G401.6 (cell line): Measurements from ENCODE around the gene SMIM33.
"Not testable (repeated sequence)": the region's sequence is repeated elsewhere in the genome, so short reads cannot be mapped to it uniquely, and the experiment has no call there.

ENCODE experiments used
- FAIRE-seq: peaks from 2 replicates; lab custom pipeline; 2012; peaks lifted over from hg19 to GRCh38; lab: Jason Lieb, UNC

Gene SMIM33

DNA sequence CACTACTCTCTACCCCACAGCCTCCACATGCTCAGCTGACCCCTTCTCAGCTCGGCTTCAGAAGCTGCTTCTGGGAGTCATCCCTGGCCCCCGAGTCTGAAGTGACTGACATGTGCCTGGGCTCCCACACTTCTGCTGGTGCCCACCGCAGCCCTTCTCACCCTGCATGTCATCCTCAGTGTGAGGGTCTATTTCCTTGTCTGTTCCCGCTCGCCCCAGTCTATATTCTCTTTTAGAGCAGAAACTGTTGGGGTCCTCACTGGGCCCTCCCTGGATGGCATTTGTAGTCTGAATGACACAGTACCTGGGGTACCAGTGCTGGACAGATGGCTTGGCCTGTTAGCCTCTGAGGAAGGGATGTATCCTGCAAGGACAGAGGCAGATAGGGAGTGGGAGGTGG lies 13.6 kb upstream of the SMIM33 start:
- FAIRE-seq, result no peak

DNA sequence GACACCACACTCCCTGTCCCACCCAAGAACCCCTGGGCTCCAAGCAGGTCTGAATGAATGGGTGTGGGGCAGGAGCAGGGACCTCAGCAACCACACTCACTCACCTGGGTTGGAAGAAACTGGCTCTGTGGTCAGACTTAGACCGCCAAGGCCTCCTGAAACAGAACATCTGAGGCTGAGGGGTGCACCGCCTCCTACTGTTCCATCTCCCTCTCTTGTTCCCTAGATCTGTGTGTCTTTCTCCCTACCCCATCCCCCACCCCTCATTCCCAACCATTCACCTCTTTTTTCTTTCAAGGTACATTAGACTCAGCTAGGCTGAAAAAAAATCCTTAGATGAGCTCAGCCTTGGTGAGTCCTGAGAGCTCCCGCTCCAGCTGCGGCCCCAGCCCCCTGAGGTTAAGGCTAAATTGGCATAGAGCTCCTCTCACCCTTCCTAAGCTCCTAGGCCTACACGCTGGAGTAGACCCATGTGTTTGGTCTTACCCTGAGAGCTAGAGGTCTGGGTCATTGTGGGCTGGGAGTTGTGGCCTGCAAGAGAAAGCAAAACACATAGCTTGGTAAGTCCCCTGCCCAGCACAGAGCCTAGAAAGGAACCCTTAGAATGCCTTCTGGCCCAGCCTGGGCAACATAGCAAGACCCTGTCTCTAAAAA lies 13.0 kb upstream of the SMIM33 start:
- no peak for FAIRE-seq

DNA sequence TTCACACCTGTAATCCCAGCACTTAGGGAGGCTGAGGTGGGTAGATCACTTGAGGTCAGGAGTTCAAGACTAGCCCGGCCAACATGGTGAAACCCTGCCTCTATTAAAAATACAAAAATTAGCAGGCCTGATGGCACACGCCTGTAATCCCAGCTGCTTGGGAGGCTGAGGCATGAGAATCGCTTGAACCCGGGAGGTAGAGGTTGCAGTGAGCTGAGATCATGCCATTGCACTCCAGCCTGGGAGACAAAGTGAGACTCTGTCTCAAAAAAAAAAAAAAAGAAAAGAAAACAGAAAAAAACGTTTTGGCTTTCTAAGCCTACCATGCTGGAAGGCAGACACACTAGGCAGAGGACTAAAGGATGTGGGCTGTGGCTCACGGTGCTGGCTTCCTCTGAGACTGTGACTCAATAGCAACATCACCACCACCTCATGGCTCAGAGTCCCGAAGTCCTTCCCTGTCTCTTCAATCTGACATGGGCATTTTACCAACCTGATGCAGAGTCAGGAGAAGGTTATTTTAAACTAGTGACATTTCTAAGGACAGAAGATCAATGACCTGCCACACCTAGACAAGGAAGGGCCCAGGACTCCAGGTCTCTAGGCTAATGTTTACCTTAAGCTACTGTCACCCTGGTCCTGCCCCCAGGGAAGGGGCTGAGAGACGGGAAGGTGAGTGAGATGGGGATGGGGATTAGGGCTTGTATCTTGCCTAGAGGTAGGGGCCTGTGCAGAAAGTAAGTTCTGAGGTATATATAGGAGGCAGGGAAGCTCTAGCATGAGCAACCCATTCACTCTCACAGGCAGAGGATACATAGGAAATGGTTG lies 12.0 kb upstream of the SMIM33 start:
- FAIRE-seq, result no peak

DNA sequence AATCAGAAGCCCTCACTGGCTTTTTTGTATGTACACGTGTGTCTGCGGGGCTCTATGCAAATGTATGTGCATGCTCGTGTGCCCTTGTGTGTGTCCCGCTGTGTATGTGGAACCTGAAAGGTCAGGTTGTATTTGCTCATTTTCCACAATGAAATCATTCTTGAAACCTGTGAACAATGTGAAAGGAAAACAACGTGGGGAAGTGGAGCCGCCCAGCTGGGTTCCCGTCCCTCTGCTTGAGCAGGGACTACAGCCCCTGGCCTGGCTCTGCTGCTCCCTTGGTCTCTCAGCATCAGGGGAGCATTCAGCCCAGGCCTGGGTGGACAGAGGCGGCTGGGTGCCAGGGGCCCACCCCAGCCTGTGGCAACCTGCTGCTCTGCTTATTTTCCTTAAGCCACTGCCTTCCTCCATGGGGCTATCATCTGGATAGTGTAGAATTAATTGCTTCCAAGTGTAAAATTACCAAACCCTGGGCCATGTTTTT lies 11.3 kb upstream of the SMIM33 start:
- no peak for FAIRE-seq

DNA sequence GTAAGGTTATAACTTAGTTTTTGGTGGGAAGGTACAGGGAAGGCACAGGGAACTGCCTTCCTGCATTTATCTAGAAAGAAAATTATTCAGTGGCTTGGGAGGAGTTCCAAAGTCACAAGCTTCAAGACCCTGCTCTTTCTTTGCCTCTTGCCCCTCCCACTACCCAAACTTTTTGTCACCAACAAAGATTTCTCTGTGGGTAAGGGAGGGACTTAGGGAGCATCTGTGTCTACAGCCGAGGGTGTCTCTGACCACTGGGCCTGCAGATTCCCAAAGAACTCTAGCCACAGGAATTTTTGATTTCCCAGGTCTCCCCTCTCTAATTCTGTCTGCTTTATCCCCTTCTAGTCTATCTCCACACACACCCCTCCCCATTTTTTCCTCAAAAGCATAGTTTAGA lies 10.3 kb upstream of the SMIM33 start:
- FAIRE-seq, result no peak

DNA sequence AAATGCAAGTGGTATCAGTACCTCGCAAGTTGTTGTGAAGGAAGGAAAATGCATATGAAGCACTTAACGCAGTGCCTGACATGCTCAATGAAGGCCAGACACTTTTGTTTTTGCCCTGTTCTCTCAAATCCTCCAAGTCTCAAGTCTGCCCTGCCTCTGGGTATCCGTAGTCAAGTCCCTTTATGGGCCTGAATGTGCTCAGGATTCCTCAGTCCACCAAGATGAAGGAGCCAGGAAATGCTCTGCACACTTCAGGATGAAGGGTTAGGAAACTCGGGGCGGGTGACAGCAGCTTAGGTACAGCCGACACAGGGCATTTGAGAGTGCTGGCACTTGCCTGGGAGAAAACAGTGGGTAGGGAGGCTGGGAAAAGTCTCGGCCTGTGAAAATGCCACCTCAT lies 9.6 kb upstream of the SMIM33 start:
- no peak for FAIRE-seq

DNA sequence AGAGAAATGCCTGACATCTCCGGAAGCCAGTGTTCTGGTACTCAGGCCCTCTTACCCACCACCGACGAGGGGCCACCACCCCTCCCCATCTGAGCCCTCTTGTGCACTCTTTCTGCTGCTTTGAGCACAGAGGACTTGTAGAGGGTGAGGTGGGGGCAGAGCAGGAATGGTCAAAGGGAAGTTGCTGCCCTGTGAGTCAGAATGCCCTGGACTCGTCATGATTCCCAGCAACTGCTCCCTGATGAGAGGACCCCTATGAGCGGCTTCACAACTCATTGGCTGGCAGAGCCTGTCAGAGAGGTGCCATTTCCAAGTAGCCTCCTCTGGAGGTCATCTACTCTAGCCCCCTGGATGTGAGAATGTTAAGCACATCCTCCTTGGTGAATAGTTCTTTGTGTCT lies 9.1 kb upstream of the SMIM33 start:
- FAIRE-seq, result no peak

DNA sequence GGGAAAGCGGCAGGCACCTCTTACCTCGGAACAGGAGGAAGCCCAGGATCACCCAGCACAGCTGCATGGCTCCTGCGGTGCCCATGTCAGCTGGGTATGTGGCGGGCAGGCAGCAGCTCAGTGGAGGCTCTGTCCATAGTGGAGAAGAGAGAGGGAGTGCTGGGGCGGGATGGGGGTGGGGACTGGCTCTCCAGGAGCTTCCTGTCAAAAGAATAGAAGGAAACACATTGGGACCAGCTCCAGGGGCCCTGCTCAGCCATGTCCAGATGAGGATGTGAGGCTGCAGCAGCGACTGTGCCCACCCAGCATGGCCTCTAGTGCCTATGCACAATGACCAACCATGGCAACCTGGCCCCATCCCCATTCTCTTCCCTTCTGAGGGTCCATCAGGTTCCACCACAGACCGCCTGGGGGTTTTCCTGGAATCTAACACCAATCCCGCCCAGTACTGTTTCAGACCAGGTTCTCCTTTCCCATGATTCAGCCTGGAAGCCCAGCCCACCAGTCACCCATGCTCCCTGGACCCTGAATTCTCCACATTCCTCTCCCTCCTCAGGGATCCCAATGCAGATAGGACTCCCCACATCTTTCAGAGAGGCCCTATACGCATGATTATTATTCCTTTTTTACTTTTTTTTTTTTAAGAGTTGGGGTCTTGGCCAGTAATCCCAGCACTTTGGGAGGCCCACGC lies 8.1 kb upstream of the SMIM33 start, which contains the start of gene ECSCR:
ECSCR (minus strand) TSS at position 158 of the 691 bp plus-strand sequence; CDS start at position 85, 73 bp downstream.
- FAIRE-seq, result no peak

DNA sequence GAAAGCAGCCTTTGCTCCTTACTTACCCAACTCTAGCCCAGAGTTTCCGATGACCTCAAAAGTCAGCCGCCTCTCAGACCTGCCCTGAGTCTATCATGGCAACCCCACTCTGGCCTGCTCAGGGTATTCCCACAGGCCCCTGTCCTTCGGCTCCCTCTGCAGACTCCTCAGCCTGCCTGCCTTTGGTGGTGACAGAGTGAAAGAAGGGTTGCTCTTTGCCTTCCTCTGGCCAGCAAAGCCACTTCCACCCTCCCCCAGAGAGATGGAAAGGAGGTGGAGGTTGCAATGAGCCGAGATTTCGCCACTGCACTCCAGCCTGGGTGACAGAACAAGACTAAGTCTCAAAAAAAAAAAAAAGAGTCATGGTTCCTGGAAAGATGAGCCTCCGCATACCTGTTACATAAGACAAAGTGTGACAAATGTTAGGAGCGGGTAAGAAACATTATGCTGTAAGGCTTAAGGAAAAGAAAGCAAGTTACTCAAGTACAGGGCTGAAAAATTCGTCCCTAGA lies 2.3 kb upstream of the SMIM33 start:
- no peak for FAIRE-seq

DNA sequence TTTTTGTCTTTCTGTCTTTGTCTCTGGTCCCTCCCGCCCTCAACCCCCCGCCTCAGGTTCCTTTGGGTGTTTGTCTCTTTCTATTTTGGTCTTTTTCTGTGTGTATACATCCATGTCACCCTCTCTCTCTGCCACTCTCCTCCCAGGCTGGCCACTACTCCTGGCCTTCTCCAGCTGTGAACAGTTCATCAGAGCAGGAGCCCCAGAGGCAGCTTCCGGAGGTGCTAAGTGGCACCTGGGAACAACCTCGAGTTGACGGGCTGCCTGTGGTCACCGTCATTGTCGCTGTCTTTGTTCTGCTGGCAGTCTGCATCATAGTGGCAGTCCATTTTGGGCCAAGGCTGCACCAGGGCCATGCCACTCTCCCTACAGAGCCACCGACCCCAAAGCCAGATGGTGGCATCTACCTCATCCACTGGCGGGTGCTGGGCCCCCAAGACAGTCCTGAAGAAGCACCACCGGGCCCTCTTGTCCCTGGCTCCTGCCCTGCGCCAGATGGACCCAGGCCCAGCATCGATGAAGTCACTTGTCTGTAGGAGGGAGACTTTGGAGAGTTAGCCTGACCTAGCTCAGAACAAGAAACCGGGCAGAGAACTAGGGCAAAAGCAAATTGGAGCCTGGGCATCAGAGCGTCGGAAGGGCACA lies 1.7 kb downstream of the SMIM33 start:
- FAIRE-seq, result no peak

DNA sequence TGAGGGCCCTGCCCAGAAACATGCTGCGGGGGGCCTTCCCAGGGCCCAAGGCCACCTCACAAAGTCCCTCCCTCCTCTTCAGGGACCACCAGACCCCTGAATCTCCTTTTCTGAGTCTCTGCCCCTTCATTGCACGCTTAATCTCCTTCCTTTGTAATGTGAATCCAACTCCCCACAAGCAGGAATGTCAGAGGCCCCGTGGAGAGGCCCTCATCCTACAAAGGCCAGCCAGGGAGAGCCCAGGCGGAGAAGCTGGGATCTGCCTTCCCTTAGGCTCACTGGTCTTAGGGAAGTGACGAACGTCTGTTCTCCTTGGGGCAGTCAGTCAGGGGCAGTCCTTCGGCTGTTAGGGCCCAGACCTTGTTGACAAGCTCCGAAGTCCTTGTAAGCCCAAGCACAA lies 2.3 kb downstream of the SMIM33 start:
- no peak for FAIRE-seq

DNA sequence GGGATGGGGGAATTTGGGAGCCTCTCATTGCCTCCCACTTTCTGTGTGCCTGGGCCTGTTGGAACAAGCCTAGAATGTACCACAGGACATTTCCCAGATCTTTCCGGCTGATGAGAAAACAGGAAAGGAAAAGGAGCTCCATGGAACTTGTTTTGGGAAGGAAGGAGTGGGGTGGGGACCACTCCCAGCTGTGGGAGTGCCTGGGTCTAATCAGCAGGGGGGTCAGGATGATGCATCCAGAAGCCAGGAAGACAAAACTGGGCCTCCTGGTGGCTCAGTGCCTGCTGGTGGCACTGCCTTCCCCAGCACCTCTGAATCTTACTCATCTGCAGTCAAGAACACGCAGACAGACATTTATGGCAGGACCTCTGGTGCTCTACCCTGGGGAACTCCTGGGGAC lies 2.8 kb downstream of the SMIM33 start:
- FAIRE-seq, result no peak

DNA sequence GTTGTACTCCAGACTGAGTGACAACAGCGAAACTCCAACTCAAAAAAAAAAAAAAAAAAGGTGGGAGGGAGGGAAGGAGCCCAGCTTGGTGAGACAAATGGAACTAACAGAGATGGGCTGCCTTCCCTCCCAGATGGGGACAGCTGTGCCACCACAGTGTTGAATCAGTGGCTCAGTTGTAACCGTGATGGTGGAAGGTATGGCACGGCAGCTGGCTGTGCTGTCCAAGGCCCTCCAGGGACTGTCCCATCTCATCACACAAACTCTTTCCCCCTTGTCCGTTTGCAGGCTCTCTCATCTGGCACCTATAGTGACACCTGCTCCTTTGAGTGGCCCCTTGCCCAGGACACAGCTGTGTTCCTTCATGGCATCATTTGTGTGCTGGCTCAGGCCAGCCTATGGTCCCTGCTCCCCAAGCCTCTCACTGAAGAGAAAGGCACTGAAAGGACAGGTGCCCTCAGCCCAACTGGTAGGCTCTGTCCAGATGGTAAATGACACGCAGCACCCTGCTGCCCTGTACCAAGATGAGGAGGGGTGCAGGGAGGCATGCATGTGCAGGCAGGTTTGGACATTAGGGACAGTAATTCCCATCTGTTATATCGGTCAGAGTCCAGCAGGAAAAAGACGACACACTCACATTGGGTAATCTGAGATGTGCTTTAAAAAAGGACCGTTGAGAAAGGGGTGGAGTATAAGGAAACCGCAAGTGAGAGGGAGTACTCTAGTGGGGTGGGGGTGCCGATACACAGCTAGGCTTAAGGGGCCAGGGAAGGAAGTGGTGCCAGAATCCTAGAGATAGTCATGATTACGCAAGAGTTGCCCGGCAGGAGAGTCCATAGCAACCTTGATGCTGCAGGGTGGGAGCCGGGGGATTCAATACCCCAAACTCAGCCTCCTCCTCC lies 4.3 kb downstream of the SMIM33 start:
- FAIRE-seq, result no peak

DNA sequence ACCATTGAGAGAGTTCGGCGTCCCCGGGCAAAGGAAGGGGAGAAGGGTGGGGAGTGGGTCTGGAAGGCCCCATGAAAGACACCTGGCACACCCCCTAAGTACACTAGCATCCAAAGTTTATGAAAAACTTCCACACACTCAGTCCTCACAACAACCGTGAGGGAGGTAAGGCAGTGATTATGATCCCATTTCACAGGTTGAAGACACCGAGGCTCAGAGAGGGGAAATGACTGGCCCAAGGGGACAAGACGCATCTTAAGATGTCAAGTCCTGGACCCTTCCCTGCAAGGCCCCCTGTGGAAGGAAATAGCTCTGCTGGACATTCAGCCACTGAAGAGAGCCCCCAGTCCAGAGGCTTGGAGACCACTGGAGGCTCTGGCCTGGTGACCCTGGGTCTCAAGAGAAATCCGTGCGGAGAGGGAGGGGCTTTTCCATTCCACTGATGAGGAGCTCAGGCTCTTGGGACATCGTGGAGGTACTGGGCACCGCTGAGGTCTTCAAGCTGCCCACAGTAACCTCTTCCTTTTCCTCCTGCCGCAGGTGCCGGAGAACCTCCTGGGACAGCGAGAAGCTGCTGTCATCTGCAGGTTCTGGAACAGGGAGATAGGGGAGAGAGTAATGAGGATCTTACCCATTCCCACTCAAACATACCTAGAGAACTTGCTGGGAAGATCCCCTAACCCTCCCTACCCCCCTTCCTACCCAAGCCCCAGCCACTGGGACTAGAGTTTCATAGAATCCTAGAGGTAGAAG lies 5.2 kb downstream of the SMIM33 start:
- FAIRE-seq, result no peak

DNA sequence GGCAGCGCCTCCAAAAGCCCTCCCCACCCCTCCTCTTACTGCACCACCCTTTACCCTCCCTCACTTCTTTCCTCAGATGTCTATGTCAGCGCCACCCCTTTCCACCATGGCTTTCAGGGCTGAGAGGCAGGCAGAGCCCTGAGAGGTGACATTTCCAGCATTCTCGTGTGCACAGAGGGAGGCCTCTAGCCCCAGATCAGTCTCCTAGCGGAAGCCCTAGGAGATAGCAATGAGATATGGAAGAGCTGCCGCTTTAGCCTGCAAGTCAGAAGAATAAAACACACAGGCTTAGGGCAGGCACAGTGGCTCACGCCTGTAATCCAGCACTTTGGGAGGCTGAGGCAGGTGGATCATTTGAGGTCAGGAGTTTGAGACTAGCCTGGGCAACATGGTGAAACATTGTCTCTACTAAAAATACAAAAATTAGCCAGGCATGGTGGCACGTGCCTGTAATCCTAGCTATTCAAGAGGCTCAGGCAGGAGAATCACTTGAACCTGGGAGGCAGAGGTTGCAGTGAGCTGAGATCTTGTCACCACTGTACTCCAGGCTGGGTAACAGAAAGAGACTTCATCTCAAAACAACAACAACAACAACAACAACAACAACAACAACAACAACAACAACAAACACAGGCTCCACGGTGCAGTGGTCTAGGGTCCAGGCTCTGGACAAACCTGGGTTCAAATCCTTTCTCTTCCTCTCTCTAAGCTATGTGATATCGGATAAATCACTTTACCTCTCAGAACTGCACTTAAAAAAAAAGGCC lies 8.0 kb downstream of the SMIM33 start:
- FAIRE-seq, result not testable (repeated sequence)

DNA sequence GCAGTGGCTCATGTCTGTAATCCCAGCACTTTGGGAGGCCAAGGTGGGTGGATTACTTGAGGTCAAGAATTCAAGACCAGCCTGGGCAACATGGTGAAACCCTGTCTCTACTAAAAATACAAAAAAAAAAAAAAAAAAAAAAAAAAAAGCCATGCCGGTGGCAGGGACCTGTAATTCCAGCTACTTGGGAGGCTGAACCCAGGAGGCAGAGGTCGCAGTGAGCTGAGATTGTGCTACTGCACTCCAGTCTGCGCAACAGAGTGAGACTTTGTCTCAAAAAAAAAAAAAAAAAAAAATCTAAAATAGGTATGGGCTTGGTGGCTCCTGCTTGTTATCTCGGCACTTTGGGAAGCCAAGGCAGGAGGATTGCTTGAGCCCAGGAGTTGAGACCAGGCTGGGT lies 8.9 kb downstream of the SMIM33 start:
- not testable (repeated sequence) for FAIRE-seq

DNA sequence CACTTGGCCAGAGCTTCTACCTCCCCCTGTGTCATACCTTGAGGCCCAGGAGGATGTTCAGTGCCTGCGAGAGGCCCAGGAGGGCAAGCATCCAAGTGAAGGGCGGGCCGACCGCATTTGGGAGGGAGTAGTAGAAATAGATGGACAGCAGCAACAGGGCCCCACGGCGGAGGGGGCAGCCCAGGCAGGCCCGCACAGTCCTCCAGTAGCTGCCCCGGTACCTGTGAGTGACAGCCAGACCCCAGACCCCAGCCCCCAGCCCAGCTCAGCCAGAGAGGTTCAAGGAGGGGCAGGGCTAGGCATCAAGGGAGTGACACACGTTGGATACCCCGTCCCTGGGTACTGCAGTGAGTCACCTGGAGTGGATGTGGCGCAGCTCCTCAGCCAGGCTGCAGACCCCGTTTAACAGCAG lies 10.3 kb downstream of the SMIM33 start:
- no peak for FAIRE-seq

DNA sequence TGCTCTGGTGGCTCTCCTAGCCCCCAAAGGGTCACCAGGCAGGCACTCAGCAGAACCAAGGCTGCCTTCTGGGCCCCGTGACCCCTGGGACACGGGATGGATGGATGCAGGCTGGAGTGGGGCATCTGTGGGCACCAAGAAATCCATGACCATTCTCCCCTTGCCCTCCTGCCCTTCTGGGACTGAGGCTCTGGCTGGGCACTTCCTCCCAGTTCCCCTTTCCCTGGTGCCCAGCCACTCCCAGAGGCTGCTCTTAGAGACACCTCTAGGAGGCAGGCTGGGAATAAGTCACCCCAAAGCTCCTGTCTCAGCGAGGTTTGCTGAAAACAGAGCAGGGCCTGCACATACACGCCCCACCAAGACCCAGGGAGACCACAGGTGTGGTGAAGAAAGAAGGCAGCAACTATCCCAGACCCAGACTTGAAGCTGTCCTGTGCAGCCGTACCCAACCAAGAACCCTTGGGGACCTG lies 10.8 kb downstream of the SMIM33 start:
- no peak for FAIRE-seq

DNA sequence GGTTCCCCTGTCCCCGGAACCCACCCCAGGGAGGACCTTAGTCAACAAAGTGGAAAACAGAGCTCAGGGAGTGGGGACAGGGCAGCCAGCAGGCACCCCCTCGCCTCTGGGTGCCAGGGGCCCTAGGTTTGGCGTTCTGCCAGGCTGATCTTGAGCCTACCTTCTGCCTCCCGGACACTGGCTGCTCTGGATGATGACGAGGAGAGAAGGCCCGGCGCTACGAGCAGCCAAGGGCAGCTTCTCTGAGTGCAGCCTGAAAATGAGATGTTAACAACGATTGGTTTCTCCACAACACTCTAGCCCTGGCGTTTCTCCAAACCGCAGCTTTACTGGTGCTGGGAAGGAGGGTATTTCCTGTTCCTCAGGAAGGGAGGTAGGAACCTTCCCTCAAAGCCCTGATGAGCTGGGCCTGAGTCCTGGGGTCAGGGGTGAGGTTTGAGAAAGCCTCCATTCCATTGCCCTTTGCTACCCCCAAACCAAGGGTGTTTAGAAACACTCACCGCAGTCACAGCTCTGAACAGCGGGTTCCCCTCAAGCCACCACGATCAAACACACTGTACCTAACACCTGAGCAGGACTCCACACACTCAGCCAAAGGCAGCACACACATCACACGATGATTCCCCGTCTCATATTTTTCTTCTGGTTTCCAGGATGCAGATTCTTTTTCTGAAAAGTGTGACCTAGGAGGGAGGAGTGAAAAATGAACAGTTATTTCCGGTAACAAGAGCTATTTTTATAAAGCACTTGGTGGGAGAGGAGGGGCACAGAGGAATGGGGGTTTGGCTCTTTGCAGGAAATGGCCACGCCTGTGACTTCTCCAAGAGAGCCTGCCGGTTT lies 11.5 kb downstream of the SMIM33 start, which contains the start of gene STING1:
STING1 (minus strand) TSS at position 709 of the 840 bp plus-strand sequence. CDS start 1,054 bp downstream, outside the sequence.
- FAIRE-seq, result no peak
